GM18526 (cell line): ENCODE measurements around the gene TMEM255B.

Source experiments
- POLR2A ChIP-seq: IDR thresholded peaks from 3 replicates; pipeline ENCODE4 v1.6.1; 2011; ENCODE audit not compliant: insufficient read length; ENCODE audit errors: extremely low read depth

Gene TMEM255B

GRCh38 chr13:113863524-113864272, 104.7 kb downstream of the TMEM255B start, which contains the start of gene GAS6:
Gene GAS6, minus strand, starts transcription at chr13:113864076. Its CDS starts 156 bp downstream, at chr13:113863920.
- TF ChIP-seq POLR2A, result no peak

- no peak for TF ChIP-seq POLR2A
Measured at GRCh38 chr13:113864273-113864890, 105.4 kb downstream of the TMEM255B start.

GRCh38 chr13:113865427-113865826, 106.4 kb downstream of the TMEM255B start:
- TF ChIP-seq POLR2A, result no peak
